ENCODE results near the gene MTG1.

Gene MTG1

DNA sequence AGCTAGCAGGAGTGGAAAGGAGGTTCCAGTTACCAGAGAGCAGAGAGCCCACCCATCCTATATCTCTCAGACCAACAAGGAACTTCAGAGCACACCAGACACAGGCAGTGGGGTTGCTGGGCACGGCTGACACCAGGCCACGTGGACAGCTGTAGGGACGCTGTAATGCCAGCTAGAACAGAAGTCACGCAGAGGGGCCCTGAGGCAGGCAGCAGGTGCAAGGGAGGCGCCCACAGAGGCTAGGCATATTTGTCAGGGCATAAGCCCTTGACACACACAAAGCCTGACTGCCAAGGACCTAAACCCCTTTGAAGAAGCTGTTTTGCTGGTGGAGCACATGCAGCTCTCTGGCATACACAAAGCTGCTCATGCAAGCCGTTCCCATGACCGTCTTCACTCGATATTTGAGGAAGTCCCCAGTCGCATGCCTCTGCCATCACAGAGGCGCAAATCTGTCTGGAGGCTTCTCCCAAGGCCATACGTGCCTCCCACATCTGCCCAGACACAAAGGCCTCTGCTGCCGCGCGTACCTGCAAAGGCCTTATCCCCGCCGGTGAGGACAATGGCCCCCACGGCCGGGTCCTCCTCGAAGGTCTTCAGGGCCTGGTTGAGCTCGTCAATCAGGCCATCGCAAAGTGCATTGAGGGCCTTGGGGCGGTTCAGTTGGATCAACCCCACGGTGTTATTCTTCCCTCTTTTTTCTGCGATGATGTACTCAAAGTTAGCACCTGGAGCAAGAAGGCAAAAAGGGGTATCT lies 23.7 kb upstream of the MTG1 start:
- TF ChIP-seq, protein P1, sequence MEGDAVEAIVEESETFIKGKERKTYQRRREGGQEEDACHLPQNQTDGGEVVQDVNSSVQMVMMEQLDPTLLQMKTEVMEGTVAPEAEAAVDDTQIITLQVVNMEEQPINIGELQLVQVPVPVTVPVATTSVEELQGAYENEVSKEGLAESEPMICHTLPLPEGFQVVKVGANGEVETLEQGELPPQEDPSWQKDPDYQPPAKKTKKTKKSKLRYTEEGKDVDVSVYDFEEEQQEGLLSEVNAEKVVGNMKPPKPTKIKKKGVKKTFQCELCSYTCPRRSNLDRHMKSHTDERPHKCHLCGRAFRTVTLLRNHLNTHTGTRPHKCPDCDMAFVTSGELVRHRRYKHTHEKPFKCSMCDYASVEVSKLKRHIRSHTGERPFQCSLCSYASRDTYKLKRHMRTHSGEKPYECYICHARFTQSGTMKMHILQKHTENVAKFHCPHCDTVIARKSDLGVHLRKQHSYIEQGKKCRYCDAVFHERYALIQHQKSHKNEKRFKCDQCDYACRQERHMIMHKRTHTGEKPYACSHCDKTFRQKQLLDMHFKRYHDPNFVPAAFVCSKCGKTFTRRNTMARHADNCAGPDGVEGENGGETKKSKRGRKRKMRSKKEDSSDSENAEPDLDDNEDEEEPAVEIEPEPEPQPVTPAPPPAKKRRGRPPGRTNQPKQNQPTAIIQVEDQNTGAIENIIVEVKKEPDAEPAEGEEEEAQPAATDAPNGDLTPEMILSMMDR (IDR thresholded peaks at IDR 0.05), result no peak

DNA sequence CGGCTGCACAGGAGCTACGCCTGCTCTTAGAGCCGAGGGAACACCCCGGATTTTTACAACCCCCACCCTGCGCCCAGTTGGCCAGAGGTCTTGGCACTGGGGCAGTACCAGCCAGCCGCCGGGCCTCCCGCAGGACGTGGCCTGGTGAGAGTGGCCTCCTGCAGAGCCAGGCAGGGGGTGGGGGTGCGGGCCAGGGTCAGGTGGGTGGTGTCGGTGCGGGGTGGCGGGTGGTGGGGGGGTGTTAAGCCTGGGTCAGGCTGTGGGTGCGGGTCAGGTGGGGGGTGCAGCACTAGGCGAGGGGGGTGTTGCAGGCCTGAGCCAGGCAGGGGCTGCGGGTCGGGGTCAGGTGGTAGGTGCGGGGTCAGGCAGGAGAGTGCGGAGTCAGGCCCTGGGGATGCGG lies 21.4 kb upstream of the MTG1 start:
- TF ChIP-seq, protein P1 (IDR thresholded peaks at IDR 0.05), result no peak

DNA sequence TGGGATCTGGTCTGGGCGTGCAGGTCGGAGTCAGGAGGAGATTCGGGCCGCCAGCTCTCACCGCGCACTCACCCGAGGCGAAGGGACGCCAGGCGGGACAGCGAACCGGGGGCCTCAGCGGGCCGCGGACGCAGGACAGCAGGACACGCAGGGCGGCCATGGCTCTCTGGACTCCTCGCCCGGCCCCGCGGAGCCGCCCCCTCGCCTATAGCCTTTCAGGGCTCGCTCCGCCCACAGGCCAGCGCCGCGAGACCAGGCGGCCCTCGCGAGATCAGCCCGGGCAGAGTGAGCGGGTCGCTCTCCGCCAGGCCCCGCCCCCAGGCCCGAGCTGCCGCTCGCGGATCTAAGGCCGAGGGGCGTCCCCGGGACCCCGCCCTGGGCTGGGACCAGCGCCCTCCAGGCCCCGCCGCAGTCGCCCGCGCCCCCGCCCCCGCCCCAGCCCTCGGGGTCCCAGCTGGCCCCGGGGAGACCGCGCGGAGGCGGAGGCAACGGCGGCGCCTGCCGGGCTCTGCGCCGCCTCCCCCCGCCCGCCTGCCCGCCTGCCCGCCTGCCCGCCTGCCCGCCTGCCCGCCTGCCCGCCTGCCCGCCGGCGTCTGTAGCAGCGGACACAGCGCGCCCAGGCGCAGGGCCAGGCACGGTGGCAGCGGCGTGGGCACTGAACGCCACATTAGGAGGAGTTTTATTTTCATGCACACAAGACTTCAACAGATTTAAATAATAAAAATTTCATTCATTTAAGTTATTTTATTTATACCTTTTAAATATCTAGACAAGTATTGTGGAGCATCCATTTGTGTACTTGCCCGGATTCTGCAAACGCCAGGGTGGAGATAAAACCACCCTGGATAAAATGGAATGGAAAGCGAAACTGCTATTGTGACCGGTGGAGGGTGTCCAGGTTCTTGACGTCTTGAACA lies 20.5 kb upstream of the MTG1 start, which contains the start of gene ECHS1:
Gene ECHS1, minus strand, starts transcription at position 181 of the 917 bp plus-strand sequence. Its CDS starts 21 bp downstream, at position 160.
- TF ChIP-seq, protein P1 (IDR thresholded peaks at IDR 0.05), result no peak

DNA sequence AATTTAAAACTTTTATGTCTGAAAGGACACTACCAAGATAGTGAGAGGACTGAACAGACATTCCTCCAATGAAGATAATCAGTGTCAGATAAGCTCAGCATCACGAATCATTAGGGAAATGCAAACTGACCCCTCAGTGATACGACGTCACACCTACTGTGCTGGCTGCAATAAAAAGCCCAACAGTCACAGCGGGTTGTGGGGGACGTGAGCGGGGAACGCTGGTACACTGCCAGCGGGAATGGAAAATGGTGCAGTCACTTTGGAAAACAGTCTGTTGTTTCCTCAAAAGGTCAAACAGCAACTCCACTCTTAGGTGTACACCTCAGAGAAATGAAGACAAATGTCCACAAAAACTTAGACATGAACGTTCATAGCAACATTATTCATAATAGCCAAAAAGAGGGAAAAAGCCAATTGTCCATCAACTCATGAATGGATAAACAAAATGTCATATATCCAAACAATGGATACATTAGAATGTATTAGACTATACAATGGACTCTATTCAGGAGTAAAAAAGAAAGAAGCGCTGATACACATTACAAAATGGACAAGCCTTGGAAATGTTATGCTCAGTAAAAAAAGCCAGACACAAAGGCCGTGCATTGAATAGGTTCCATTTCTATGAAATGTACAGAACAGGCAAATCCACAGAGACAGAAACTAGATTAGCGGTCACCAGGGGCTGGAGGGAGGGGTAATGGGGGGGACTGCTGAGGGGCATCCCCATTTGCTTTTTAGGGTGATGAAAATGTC lies 18.4 kb upstream of the MTG1 start:
- TF ChIP-seq, protein P1 (IDR thresholded peaks at IDR 0.05), result no peak

DNA sequence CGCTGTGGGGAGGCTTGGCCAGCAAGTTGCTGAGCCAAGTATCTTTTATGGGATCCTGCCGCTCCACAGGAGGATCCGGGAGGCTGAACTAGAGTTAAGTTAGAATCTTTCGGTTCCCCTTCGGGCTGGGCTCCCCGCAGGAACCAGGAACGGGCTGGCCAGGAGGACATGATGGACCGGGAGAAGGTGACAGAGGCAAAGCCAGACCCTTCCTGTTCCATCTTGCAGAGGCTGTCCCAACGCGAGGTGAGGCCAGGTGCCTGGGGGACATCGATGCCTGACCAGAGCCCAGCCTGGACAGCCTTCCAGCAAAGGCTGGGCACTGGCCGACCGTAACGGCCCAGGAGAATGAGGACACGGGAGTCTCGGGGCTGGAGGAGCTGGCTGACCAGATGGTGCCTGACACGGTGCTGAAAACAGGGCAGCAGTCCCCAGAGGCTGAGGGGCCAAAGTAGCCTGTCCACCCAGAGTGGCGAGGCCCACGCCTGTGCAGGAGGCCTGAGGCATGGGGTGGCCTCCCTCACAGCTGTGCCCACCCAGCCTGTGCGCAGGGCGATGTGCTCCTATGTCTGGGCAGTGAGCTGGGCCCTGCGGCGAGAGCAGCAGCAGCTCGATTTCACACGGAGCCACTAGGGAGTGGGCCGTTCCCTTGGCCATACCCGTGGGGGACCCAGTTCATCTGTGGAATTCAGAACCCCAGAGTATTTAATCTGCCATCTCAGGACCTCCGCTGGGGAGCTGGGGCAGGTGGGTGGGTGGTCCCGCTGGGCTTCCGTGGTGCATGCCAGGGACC lies 16.7 kb upstream of the MTG1 start:
- TF ChIP-seq, protein P1 (IDR thresholded peaks at IDR 0.05), result no peak

DNA sequence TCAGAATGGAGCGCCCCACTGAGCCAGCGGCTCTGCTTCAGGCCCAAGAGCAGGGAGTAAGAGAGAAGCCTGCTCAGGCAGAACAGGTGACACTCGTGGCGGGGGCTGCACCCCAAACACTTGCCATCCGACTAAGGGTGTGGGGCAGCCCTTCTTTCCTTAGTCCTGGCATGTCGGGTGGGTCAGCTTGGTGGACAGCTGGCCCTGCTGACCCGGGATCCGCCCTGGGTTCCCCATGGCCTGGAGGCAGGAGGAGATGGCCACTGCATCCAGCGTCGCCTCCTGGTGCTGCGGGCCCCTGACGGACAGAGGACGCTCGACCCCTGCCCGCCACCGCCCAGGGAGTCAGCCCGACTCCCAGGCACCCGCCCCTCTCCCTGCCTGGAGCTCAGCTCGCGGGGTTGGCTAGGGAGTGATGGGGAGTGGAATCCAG lies 16.1 kb upstream of the MTG1 start:
- TF ChIP-seq, protein P1 (IDR thresholded peaks at IDR 0.05), result no peak
